Cardiac septum (tissue), 1 donor: ENCODE results near the gene CISD1. TPM values are rescaled to one million over a fixed set of nuclear protein-coding genes. Genes with fewer than 3 reads are reported as not detected.

Experiments used
- DNase-seq: peaks from one replicate; pipeline ENCODE4 v3.0.0-alpha.2; 2020; ENCODE audit warnings: low spot score
- intact Hi-C: fragments of 100-400 bp; cut with DNase I; formaldehyde crosslinking; loops from one replicate; pipeline ENCODE4 v1.14.0; 2022
- total RNA-seq: library from RNA; stranded (reverse); fragmentation: NEBNext Ultra II Directional; extraction: Animal tissue kit (Norgen Biotek cat#: 25700); gene quantifications from one replicate; pipeline ENCODE4 v1.2.1, GENCODE V29; 2021
- donor health status: DM: no; HTN: no; CAD: no.

CISD1 gene
- total RNA-seq, 1 donor from 2014 or later, result 149 TPM

- intact Hi-C loops, result no loop called here
Measured at GRCh38 chr10:58299580-58299979, 30.6 kb downstream of the CISD1 start.

GRCh38 chr10:58300676-58301075 is 31.7 kb downstream of the CISD1 start:
- DNase-seq, result no peak
- intact Hi-C loops, result loop anchor here (5.0 kb wide), 1 partner anchor 82 kb away; no protein-coding TSS in a partner anchor

More at GRCh38 chr10:58299580-58299979, 30.6 kb downstream of the CISD1 start:
- DNase-seq, result peak; percentile 77

GRCh38 chr10:58302254-58302653 is 33.3 kb downstream of the CISD1 start:
- intact Hi-C loops, result loop anchor here (5.0 kb wide), 1 partner anchor 80 kb away; no protein-coding TSS in a partner anchor
- DNase-seq, result no peak

GRCh38 chr10:58304099-58304633 is 35.2 kb downstream of the CISD1 start:
- intact Hi-C loops, result loop anchor here (5.0 kb wide), 1 partner anchor 78 kb away; no protein-coding TSS in a partner anchor

GRCh38 chr10:58305821-58306220 is 36.9 kb downstream of the CISD1 start:
- intact Hi-C loops, result no loop called here
- no peak for DNase-seq

More at GRCh38 chr10:58304099-58304633, 35.2 kb downstream of the CISD1 start:
- no peak for DNase-seq

GRCh38 chr10:58307676-58308075 is 38.7 kb downstream of the CISD1 start:
- intact Hi-C loops, result no loop called here
- no peak for DNase-seq

- intact Hi-C loops, result no loop called here
Measured at GRCh38 chr10:58311026-58311425, 42.1 kb downstream of the CISD1 start.

GRCh38 chr10:58316874-58317273 is 47.9 kb downstream of the CISD1 start:
- intact Hi-C loops, result no loop called here
- no peak for DNase-seq

More at GRCh38 chr10:58311026-58311425, 42.1 kb downstream of the CISD1 start:
- DNase-seq, result no peak

- no peak for DNase-seq
- intact Hi-C loops, result no loop called here
Measured at GRCh38 chr10:58318346-58318745, 49.4 kb downstream of the CISD1 start.

GRCh38 chr10:58319599-58319998 is 50.6 kb downstream of the CISD1 start:
- DNase-seq, result no peak
- intact Hi-C loops, result no loop called here

GRCh38 chr10:58320351-58321049 is 51.5 kb downstream of the CISD1 start:
- no peak for DNase-seq
- intact Hi-C loops, result no loop called here

GRCh38 chr10:58322072-58322834 is 53.3 kb downstream of the CISD1 start:
- intact Hi-C loops, result no loop called here
- DNase-seq, result no peak

- DNase-seq, result no peak
- intact Hi-C loops, result no loop called here
Measured at GRCh38 chr10:58322835-58323209, 53.9 kb downstream of the CISD1 start.

- DNase-seq, result no peak
- intact Hi-C loops, result no loop called here
Measured at GRCh38 chr10:58326967-58327381, 58.0 kb downstream of the CISD1 start.

GRCh38 chr10:58328233-58328632 is 59.3 kb downstream of the CISD1 start:
- intact Hi-C loops, result no loop called here
- DNase-seq, result no peak

- DNase-seq, result no peak
- intact Hi-C loops, result no loop called here
Measured at GRCh38 chr10:58330431-58330830, 61.5 kb downstream of the CISD1 start.

GRCh38 chr10:58331646-58332045 is 62.7 kb downstream of the CISD1 start:
- intact Hi-C loops, result no loop called here
- DNase-seq, result no peak

- peak; percentile 97 for DNase-seq
- intact Hi-C loops, result loop anchor here (1.0 to 2.0 kb wide), 2 partner anchors 50 to 68 kb away; partner anchors contain the start of genes IPMK and TFAM
Measured at GRCh38 chr10:58334817-58335305, 65.9 kb downstream of the CISD1 start, which contains the start of gene UBE2D1. TSS of gene UBE2D1 (plus strand) at chr10:58335006. CDS start at chr10:58335202, 196 bp downstream.

GRCh38 chr10:58335306-58336005 is 66.5 kb downstream of the CISD1 start:
- intact Hi-C loops, result loop anchor here (1.0 to 2.0 kb wide), 2 partner anchors 50 to 69 kb away; partner anchors contain the start of genes IPMK and TFAM
- DNase-seq, result peak; percentile 79
